Middle frontal gyrus (tissue), 1 donor: ENCODE results near the gene PDLIM7.

ENCODE experiments used
- DNase-seq: peaks from one replicate; pipeline ENCODE4 v3.0.0-alpha.2; 2015; ENCODE audit warnings: low spot score; ENCODE audit errors: extremely low spot score

Gene PDLIM7

DNA sequence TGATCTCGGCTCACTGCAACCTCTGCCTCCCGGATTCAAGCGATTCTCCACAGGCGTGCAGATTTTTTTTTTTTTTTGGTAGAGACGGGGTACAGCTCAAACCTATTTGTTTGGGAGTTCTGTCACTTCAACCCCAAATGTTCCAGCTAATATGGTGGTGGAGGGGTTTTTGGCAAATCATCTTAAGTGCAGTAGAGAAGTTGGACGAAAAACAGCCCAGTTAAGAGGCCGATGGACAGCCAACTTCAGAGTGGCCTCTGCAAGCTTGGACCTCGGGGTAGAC, 51.5 kb downstream of the PDLIM7 start:
- DNase-seq: no peak

DNA sequence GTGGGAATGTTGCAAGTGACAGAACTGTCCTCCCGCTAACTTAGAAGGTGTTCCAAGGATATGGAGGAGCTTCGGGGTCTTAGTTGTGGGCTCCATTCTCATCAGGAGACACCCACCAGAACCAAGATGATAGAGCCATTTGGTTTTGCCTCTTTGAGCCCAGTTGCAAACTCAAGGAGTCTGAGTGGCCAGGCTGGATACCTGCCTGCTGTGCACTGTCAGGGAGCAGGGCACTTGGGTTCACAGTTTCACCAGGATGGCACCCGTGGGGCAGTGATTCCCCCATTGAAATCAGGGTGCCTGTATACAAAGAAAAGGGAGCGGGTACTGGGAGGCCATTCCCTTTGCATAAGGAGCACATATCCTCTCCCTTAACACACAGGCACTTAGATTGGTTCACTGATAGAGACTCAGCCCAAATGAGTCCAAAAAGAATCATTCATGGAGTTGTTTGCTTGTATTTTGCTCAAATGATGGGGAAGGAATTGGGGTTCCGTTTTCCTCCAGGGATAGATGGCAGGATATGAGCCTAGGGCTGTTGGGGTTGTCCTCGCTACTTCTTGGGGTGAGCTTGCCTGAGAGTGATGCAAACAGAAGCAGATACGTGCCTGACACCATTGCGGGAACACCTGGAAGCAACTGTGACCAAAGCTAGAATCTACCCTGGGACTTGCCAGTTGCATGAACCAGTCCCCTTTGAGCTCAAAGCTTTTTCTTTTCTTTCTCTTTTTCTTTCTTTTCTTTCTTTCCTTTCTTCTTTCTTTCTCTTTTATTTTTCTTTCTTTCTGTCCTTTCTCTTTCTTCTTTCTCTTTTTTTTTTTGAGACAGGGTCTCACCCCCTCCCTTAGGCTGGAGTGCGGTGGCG, 52.1 kb downstream of the PDLIM7 start:
- DNase-seq: no peak

- no peak for DNase-seq
These were observed 53.0 kb downstream of the PDLIM7 start for GRCh38 chr5:177444106-177445051.

DNA sequence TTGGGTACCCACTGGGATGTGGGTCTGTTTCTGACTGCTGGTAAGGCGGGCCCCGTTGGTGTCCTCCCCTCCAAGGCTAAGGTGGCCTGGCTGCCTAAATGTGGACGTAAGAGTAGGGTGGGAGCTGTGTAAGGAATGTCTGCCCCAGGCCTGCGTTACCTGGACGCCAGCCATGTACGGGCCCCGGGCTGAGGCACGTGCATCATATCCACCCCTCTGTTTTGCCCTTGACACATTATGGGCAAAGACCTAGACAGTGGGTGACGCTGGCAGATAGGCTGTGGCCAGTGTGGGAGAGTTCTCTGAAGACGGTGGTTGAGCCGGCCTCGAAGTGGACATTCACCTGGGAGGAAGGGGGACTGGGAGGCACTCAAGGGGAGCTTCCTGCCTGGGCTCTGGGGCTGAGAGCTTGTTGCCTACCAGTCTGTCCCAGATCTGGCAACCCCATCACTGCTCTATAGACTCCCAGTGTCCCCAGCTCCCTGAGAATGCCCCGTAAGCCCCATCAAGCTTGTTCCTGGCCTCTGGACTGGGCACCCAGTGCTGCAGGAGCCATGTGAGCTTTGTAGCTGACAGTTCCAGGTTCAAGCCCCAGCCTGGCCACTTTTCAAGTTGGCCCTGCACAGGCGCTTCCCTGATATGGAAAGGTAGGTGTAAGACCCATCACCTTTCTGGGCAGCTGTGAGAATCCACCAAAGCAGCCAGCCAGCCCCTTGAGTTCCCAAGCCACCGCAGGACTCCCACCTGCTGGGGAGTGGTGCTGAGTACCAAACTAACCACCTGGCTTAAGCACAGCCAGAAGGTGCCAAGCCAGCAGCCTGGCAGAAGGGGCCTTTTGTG, 54.0 kb downstream of the PDLIM7 start:
- DNase-seq: no peak

DNA sequence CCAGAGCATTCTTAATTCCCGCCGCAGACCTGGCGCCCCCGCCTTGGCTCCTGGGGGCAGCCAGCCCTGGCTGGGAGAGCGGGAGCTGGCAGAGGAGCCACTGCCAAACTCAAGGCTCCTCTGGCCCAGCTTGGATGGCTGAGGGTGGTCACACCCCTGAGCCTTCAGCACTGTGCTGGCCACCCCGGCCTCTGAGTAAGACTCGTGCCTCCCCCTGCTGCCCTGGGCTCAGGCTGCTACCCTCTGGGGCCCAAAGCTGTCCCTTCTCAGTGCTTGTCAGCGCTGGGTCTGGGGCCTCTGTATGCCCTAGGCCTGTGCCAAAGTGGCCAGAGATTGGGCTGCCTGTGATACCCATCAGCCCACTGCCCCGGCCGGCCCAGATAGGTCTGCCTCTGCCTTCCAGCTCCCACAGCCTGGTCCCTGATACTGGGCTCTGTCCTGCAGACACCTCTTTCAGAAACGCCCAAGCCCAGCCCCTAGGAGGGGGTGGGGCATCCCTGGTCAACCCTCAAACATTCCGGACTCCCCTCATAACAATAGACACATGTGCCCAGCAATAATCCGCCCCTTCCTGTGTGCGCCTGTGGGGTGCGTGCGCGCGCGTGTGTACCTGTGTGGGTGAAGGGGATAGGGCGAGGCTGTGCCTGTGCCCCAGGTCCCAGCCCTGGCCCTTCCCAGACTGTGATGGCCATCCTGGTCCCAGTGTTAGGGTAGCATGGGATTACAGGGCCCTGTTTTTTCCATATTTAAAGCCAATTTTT, 55.2 kb downstream of the PDLIM7 start:
- DNase-seq: no peak

DNA sequence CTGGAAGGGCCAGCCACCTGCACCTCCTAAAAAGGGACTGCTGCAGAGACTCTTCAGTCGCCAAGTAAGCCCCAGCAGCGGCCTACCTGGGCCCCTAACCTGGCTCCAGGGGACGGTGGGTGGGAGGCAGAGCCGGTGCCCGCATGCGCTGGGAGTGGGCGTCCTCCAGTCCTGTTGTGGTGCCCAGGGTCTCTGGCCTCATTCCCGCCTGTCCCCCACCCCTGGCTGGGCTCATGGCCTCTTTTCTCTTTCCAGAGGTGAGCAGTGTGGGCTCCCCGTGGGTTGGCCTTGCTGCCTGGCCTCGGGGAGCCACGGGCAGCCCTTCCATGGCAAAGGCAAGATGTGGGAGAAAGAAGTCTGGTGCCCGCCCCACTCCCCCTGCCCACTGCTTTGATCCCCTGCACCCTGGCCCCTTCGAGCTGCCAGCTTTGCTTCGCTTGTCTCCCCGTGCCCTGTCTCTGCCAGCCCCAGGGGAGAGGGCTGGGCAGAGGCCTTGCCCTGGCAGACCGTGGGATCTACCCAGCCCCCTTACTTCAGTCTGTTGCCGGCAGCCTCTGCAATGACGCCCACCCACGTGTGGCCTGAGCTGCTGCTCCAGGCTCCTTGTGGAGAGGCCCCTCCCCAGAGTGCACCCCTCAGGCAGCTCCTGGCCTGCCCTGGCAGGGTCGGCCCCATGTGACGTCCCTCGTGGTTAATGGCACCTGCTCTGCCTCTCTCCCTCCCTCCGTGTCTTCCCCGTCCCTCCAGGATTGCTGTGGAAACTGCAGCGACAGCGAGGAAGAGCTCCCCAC, 56.2 kb downstream of the PDLIM7 start:
- no peak for DNase-seq

- no peak for DNase-seq
These were observed 57.0 kb downstream of the PDLIM7 start for GRCh38 chr5:177440211-177440989.

GRCh38 chr5:177439518-177440053, 57.8 kb downstream of the PDLIM7 start:
- no peak for DNase-seq

DNA sequence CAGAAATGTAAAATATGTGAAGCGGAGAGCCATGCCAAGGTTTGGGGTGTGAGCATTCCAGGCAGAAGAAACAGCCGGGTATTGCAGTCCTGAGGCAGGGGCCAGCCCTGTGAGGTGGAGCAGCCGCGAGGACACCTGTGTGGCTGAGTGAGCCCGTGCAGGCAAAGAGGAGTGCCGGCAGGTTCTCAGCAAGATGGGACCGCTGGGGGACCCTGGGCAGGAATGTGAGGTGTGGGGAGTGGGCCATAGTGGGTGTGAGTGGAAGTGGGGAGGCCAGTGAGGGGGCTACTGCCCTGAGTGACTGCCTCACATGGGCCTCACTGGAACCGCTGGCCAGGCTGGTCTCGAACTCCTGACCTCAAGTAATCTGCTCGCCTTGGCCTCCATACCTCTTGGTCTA, 58.9 kb downstream of the PDLIM7 start:
- no peak for DNase-seq

- DNase-seq: no peak
These were observed 59.8 kb downstream of the PDLIM7 start for GRCh38 chr5:177437623-177438022.

DNA sequence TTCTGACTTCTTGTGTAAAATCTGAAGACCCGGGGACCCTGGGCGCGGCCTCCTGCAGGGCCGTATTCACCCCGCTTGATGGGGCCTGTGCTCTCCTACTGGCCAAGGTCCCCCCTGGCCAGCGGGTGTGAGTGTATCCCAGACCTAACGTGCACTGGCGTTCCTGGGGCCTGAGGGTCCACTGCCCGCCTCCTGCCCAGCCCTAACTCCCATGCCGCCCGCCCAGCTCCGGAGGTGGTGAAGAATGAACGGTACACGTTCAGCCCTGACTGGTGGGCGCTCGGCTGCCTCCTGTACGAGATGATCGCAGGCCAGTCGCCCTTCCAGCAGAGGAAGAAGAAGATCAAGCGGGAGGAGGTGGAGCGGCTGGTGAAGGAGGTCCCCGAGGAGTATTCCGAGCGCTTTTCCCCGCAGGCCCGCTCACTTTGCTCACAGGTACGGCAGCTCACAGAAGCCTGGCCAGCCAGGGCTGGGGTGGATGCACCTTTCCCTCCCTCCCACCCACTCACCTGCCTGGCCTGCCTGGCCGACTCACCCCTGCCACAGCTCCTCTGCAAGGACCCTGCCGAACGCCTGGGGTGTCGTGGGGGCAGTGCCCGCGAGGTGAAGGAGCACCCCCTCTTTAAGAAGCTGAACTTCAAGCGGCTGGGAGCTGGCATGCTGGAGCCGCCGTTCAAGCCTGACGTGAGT, 61.4 kb downstream of the PDLIM7 start:
- DNase-seq: no peak

- DNase-seq: no peak
These were observed 62.3 kb downstream of the PDLIM7 start for GRCh38 chr5:177434942-177435738.

DNA sequence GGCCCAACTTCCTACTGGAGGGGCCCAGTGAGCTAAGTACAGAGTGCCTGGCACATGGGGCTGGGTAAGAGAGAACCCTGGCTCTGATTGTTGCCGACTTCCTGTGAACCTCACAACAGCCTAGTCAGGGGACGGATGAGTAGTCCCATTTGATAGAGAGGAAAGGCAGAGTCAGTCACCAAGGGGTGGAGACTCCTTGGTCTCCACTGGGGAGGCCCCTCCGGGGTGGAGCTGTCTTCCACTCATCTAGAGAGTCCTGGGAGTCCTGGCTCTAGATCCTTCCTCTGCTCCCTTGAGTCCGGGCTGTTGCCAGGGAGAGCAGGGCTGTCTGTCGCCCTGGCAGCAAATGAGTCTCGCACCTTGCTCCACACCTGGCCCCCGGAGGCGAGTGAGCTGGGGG, 63.0 kb downstream of the PDLIM7 start:
- no peak for DNase-seq

GRCh38 chr5:177433658-177434217, 63.7 kb downstream of the PDLIM7 start:
- DNase-seq: no peak
